AG10803 (cell line): Measurements from ENCODE around the gene DHX36.

Experiments
- DNase-seq: peaks from one replicate; pipeline ENCODE4 v3.0.0; 2010; ENCODE audit warnings: low read depth
- H3K4me3 ChIP-seq: 2 replicates; pipeline ENCODE4 v1.5.1; 2011; ENCODE audit warnings: mild to moderate bottlenecking, low read length, control low read depth
- TF ChIP-seq, protein P1 (sequence below): conservative IDR thresholded peaks from 2 replicates; pipeline ENCODE4 v1.5.1; 2011; ENCODE audit warnings: mild to moderate bottlenecking, low read length, control low read depth, inconsistent platforms

DHX36 gene

DNA sequence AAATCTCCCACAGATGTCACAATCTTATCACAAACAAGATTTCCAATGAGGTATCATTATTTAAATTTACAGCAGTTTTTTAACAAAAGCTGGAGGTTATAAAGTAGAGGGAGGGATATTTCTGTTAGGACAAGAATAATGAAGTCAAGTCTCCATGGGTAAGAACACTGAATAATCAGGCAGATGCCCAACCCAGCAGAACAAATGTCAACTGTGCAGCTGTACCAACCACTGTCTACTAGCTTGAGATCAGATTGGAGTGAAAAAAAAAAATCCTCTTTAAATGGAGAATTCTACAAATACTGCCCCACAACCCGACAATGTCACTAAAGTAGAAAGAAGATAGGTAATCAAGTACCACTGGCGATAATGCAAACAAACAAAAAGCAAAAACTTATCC is 30.3 kb downstream of the DHX36 start:
- TF ChIP-seq, protein P1, sequence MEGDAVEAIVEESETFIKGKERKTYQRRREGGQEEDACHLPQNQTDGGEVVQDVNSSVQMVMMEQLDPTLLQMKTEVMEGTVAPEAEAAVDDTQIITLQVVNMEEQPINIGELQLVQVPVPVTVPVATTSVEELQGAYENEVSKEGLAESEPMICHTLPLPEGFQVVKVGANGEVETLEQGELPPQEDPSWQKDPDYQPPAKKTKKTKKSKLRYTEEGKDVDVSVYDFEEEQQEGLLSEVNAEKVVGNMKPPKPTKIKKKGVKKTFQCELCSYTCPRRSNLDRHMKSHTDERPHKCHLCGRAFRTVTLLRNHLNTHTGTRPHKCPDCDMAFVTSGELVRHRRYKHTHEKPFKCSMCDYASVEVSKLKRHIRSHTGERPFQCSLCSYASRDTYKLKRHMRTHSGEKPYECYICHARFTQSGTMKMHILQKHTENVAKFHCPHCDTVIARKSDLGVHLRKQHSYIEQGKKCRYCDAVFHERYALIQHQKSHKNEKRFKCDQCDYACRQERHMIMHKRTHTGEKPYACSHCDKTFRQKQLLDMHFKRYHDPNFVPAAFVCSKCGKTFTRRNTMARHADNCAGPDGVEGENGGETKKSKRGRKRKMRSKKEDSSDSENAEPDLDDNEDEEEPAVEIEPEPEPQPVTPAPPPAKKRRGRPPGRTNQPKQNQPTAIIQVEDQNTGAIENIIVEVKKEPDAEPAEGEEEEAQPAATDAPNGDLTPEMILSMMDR: no peak
- DNase-seq: no peak

DNA sequence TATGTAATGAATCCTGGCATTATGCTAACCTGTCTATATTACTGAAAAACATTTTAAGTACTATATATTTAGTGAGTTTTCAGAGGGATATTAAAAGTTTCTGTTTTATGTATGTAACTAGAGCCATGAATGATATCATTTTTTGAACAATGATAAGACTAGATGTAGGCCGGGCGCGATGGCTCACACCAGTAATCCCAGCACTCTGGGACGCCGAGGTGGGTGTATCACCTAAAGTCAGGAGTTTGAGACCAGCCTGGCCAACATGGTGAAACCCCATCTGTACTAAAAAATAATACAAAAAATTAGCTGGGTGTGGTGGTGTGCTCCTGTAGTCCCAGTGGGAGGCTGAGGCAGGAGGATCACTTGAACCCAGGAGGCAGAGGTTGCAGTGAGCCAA is 34.1 kb downstream of the DHX36 start:
- TF ChIP-seq, protein P1: no peak
- no peak for DNase-seq
- H3K4me3 ChIP-seq: no peak overlapping the region

More for the DNA sequence above, 30.3 kb downstream of the DHX36 start:
- H3K4me3 ChIP-seq: no peak overlapping the region

DNA sequence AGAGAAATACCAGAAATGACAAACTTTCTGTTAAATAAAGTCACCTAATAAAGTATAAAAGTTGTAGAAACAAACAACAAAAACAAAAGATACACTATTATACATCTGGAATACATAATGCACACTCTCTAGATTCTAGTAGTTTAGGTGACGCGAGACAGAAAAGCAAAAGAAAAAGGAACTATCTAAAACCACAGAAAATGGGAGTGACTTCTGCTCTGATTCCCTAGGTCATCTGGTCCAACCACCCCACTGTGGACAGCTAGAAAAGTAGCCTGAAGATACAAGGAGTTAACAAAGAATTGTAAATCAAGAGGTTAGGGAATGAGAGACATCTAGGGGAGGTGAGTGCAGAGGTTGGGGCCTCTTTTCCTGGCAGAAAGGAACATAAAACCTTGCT is 39.1 kb downstream of the DHX36 start:
- no peak for DNase-seq
- TF ChIP-seq, protein P1: no peak
- H3K4me3 ChIP-seq: no peak overlapping the region

DNA sequence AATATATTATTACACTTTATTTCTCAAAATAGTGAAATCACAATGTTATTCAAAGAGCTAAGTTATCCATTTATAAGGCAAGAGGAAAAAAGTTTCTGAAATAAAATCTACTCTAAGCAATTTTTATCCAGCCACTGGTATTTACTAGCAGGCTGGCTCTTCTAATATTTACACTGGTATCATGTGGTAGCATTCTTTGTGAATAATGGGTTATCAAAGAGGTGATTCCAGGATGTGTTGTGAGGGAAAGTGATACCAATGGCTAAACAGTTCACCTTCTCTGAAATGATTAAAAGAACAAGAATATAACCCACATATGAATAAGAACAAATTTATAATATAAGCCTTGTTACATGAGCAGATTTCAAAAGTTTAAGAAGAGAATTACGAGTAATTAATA is 44.1 kb downstream of the DHX36 start:
- TF ChIP-seq, protein P1: no peak
- DNase-seq: no peak
- no peak overlapping the region for H3K4me3 ChIP-seq

DNA sequence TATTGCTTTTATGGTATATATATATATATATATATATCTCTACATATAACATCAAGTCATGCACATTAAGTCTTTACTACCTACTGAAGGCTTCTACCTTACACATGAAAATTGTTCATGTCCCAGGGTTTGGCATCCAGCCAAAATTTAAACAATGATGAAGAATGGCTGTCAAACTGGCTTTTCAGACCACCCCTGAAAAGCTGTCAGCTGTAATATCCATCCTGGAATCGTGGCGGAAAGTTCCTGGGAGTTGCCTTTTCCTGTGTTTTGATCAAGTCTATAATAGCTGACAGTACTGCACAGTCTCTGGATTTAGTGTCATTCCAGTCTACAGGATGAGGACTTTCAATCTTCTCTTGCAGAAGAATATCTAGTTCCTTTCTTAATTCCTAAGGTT is 48.3 kb downstream of the DHX36 start:
- H3K4me3 ChIP-seq: no peak overlapping the region
- no peak for DNase-seq
- TF ChIP-seq, protein P1: no peak

DNA sequence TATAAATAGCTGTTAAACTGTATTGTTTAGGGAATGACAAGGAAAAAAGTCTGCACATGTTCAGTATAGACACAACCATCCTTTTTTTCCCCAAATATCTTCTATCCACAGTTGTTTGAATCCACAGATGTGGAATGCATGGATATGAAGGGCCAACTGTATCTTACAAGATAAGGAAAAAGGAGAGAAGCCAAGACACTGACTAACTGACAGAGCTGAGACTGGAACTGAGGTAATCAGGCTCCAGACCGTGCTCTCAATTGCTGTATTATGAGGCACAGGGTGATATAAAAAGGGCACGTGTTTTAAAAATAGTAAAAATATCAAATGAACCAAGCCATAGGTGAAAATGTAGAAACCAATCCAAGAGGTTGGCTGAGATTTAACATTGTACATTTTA is 49.0 kb downstream of the DHX36 start:
- no peak overlapping the region for H3K4me3 ChIP-seq
- DNase-seq: no peak
- TF ChIP-seq, protein P1: no peak

DNA sequence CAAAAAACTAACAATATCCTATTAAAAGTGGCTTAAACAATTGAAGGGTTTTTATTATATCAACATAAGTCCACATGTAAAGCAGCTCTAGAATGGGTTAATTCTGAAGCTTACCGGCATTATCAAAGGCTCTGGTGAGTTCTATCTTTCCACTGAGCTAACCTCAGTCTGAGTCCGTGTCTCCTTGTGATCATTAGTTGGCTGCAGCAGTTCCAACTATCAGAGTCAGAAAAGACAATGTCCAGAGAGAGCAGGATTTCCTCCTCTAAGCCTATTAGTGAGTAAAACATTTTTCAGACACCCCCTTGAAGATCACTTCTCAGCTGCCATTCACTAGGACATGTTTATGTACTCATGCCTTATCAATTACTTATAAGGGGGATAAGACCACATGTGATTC is 49.9 kb downstream of the DHX36 start:
- DNase-seq: no peak

More for the DNA sequence above, 49.9 kb downstream of the DHX36 start:
- TF ChIP-seq, protein P1: no peak
- H3K4me3 ChIP-seq: no peak overlapping the region
